ENCODE data around the gene KLHL26. TPM values are rescaled to one million over a fixed set of nuclear protein-coding genes. Genes with fewer than 3 reads are reported as not detected.

KLHL26 gene
- total RNA-seq, 3 donors from 2014 or later, result 7.6 to 16.6 (median 8.9) TPM

GRCh38 chr19:18650021-18650390, 13.2 kb downstream of the KLHL26 start:
- ATAC-seq, result peak; percentile 33
- no peak for TF ChIP-seq CTCF (IDR thresholded peaks at IDR 0.05)
- Histone ChIP-seq H3K4me1 (ENCODE audit: low read depth) (peaks cover 7% of the 10 kb centered on the region), H3K36me3 (ENCODE audit: low read depth) (no peaks in the 10 kb centered on the region), H3K9me3 (no peaks in the 10 kb centered on the region), H3K4me3 (no peak overlapping the region)
- intact Hi-C loops (cut with DNase I, micrococcal nuclease), result no loop called here
- DNase-seq, result peak in 2 of 3 donors; percentile 33 to 55

- TF ChIP-seq CTCF (IDR thresholded peaks at IDR 0.05), result no peak
- ATAC-seq (peak; percentile 46), DNase-seq (peak; percentile 25 to 72 (median 43))
- Histone ChIP-seq H3K4me1 (ENCODE audit: low read depth) (peaks cover 7% of the 10 kb centered on the region), H3K36me3 (ENCODE audit: low read depth) (no peaks in the 10 kb centered on the region), H3K9me3 (no peaks in the 10 kb centered on the region), H3K4me3 (no peak overlapping the region)
- intact Hi-C loops (cut with DNase I, micrococcal nuclease), result no loop called here
These were observed 13.7 kb downstream of the KLHL26 start for GRCh38 chr19:18650468-18651041.

GRCh38 chr19:18651300-18651699, 14.5 kb downstream of the KLHL26 start:
- H3K4me1 ChIP-seq (ENCODE audit: low read depth), result peaks cover 7% of the 10 kb centered on the region
- no peak for ATAC-seq
- no peaks in the 10 kb centered on the region for H3K36me3 ChIP-seq (ENCODE audit: low read depth)
- TF ChIP-seq CTCF (IDR thresholded peaks at IDR 0.05), result no peak
- intact Hi-C loops (cut with DNase I, micrococcal nuclease), result no loop called here
- H3K4me3 ChIP-seq, result no peak overlapping the region
- DNase-seq, result no peak
- no peaks in the 10 kb centered on the region for H3K9me3 ChIP-seq

GRCh38 chr19:18651733-18652132, 14.9 kb downstream of the KLHL26 start:
- peaks cover 7% of the 10 kb centered on the region for H3K4me1 ChIP-seq (ENCODE audit: low read depth)
- no peaks in the 10 kb centered on the region for H3K9me3 ChIP-seq
- no peak for TF ChIP-seq CTCF (IDR thresholded peaks at IDR 0.05)
- DNase-seq, result no peak
- intact Hi-C loops (cut with DNase I, micrococcal nuclease), result no loop called here
- no peak for ATAC-seq
- H3K36me3 ChIP-seq (ENCODE audit: low read depth), result no peaks in the 10 kb centered on the region
- no peak overlapping the region for H3K4me3 ChIP-seq

- intact Hi-C loops (cut with DNase I, micrococcal nuclease), result no loop called here
- ATAC-seq, result no peak
- DNase-seq, result no peak
- H3K4me1 ChIP-seq (ENCODE audit: low read depth), result no peaks in the 10 kb centered on the region
- TF ChIP-seq CTCF (IDR thresholded peaks at IDR 0.05), result no peak
- H3K36me3 ChIP-seq (ENCODE audit: low read depth), result no peaks in the 10 kb centered on the region
- H3K4me3 ChIP-seq, result no peak overlapping the region
- no peaks in the 10 kb centered on the region for H3K9me3 ChIP-seq
These were observed 17.0 kb downstream of the KLHL26 start for GRCh38 chr19:18653853-18654252.

GRCh38 chr19:18654469-18654868, 17.6 kb downstream of the KLHL26 start:
- H3K4me1 ChIP-seq (ENCODE audit: low read depth), result no peaks in the 10 kb centered on the region
- no peaks in the 10 kb centered on the region for H3K36me3 ChIP-seq (ENCODE audit: low read depth)
- H3K9me3 ChIP-seq, result no peaks in the 10 kb centered on the region
- no peak for TF ChIP-seq CTCF (IDR thresholded peaks at IDR 0.05)
- no peak overlapping the region for H3K4me3 ChIP-seq
- intact Hi-C loops (cut with DNase I, micrococcal nuclease), result no loop called here
- no peak for DNase-seq
- ATAC-seq, result no peak

Data from mucosa of descending colon (tissue), 3 donors.